ENCODE data around the gene ALOX5AP.

DNA sequence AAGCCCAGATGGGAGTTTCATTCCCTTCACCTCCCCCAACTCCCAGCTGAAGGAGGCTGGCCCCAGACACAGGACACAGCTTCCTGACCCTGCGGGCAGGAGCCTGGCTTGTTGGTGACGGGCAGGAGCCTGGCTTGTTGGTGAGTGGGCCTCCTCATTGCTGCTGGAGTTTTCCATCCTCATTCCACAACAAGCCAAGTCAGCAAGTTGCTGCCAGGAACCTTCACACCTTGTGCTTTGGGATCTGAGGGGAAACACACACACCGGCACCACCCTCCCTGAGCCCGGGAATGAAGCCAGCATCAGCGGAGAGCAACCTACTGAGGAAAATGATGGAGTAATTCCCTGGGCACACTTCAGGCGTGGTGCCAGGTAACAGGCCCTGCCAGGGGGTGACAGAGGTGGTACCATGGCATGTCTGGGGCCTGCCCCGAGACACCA is 74.9 kb downstream of the ALOX5AP start:
- TF ChIP-seq, protein P1, sequence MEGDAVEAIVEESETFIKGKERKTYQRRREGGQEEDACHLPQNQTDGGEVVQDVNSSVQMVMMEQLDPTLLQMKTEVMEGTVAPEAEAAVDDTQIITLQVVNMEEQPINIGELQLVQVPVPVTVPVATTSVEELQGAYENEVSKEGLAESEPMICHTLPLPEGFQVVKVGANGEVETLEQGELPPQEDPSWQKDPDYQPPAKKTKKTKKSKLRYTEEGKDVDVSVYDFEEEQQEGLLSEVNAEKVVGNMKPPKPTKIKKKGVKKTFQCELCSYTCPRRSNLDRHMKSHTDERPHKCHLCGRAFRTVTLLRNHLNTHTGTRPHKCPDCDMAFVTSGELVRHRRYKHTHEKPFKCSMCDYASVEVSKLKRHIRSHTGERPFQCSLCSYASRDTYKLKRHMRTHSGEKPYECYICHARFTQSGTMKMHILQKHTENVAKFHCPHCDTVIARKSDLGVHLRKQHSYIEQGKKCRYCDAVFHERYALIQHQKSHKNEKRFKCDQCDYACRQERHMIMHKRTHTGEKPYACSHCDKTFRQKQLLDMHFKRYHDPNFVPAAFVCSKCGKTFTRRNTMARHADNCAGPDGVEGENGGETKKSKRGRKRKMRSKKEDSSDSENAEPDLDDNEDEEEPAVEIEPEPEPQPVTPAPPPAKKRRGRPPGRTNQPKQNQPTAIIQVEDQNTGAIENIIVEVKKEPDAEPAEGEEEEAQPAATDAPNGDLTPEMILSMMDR (IDR thresholded peaks at IDR 0.05; ENCODE audit: low read depth, low read length) = no peak
- TF ChIP-seq EZH2phosphoT487 (IDR thresholded peaks at IDR 0.05; ENCODE audit: low read depth) = no peak
